AG10803 (cell line): ENCODE results near the gene NFATC2.

Experiments
- DNase-seq: peaks from one replicate; pipeline ENCODE4 v3.0.0; 2010; ENCODE audit warnings: low read depth
- H3K4me3 ChIP-seq: 2 replicates; pipeline ENCODE4 v1.5.1; 2011; ENCODE audit warnings: mild to moderate bottlenecking, low read length, control low read depth
- CTCF ChIP-seq: conservative IDR thresholded peaks from 2 replicates; pipeline ENCODE4 v1.5.1; 2011; ENCODE audit warnings: mild to moderate bottlenecking, low read length, control low read depth, inconsistent platforms

The NFATC2 gene

DNA sequence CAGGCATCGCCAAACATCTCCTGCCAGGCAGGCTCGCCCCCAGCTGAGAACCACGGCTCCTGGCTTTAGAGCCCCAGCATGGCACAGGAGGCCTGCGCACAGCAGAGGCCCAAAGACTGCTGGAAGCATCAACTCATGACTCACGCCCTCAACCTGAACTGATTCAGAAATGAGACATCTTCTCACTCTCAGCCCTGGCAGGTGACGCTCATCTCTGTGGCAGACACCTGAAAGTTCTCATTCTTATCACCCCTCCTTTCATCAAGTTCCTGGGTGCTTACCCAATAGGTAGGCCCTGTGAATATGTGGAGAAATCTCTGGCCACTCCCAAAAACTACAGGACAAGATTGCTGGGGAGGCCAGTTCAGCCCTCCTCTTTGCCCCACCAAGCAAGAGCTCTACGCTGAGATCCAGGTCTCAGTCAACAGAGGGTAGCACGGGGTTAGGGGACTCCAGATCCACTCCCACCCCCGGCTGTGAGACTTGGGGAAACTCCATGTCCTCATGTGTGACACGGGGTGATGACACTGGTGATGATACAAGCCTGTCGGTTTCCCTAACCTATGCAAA is 11.3 kb downstream of the NFATC2 start:
- TF ChIP-seq CTCF: no peak
- DNase-seq: no peak
- no peak overlapping the region for H3K4me3 ChIP-seq

- no peak for TF ChIP-seq CTCF
- no peak overlapping the region; the same call in 1 of the 2 replicates for H3K4me3 ChIP-seq
- DNase-seq: peak; percentile 31
Measured at GRCh38 chr20:51529758-51530157, 12.8 kb downstream of the NFATC2 start.

DNA sequence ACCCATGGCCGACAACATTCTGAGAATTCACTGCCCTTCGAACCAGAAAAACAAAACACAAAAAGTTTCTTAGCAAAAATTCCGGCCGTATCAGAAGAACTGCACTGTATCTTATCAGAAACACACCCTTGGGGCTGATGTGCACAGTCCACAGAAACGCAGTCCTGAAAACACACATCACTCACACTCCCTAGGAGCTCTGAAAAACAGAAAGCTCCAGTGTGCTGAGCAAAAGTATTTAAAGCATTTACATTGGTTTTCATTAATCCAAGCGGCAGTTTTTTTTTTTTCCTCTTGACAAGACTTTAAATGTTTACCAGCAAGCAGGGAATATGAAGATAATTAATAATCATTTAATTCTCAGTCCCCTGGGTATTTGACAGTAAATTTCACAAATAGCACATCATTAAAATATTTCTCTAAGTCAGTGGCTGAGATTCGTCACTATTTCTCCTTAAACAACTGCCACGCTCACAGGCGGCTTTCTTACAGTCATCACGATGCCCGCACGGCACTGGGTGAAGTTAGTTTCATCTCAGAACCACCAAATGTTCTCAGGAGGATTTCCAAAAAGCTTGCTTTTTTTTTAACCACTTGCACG is 13.3 kb downstream of the NFATC2 start:
- TF ChIP-seq CTCF: no peak
- peak overlapping the region; percentile 30 for H3K4me3 ChIP-seq
- DNase-seq: peak; percentile 87

DNA sequence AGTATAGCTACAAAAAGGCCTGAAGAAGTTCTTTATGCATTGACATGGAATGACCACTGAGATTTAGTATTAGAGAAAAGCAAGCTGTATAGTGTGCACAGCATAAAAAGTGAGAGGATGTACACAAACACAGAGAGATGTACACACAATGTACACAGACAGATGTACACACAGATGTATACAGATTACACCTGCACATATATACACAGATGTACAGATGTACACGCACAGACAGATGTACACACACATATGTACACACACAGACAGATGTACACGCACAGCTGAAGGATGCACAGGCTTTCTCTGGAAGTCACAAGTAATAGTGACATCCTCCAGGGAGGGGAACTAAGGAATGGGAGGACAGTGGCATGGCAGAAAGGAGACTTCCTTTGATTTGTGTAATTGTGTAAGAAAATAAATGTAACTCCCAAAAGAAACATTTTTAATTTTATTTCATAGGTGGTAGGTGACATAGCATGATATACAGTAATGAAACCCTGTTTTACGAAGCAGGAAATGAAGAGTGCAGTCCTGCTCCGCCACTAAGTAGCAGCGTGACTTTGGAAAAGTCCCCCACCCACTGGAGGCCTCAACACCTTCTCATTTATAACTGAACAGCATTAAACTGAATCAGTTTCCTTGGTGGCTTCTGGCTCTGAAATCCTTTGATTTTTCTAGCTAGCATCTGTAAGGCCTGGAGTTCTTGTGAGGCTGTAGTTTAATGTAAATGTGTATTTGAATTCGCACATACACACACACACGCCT is 14.1 kb downstream of the NFATC2 start:
- no peak for DNase-seq
- H3K4me3 ChIP-seq: peak overlapping the region; percentile 30
- no peak for TF ChIP-seq CTCF

GRCh38 chr20:51526754-51527153 is 15.8 kb downstream of the NFATC2 start:
- no peak overlapping the region for H3K4me3 ChIP-seq
- no peak for DNase-seq
- no peak for TF ChIP-seq CTCF

DNA sequence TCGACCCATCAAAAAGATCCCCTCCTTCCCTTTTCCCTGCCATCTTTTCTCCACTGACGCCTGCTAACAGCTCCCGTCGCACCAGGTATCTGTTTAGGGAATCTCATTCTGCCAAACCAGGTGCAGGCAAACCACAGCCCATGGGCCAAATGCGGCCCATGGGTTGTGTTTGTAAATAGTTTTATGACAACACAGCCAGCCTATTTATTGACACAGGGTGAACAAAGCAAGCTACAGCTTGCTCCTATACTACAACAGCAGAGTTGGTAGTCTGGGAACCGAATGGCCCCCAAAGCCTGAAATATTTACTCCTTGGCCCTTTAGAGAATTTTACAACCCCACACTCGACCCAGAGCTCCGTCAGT is 16.4 kb downstream of the NFATC2 start:
- TF ChIP-seq CTCF: no peak
- no peak overlapping the region for H3K4me3 ChIP-seq
- no peak for DNase-seq
